IMR-90 (cell line): ENCODE measurements around the gene CFAP119. TPM values are rescaled to one million over a fixed set of nuclear protein-coding genes. Genes with fewer than 3 reads are reported as not detected.

Experiments used
- ATAC-seq: fragments of 200-7000 bp; cut with Tn5 transposase; 2 replicates; pipeline ENCODE4 v1.9.1; 2020; ENCODE audit warnings: low read depth, mild to moderate bottlenecking, moderate library complexity
- BruUV-seq: library from RNA; stranded (reverse); fragments of 400-500 nt; replicated peaks from 2 replicates; lab custom pipeline; 2021; lab: Mats Ljungman, UMichigan
- CTCF ChIA-PET: fragments of 300-600 bp; formaldehyde crosslinking; extraction: SDS; loops from one replicate; lab custom pipeline; 2021; ENCODE audit warnings: antibody characterized with exemption; lab: Yijun Ruan, JAX
- POLR2A ChIA-PET: fragments of 300-600 bp; sonication (Branson Sonifier 250); formaldehyde crosslinking; loops from one replicate; lab custom pipeline; 2022; ENCODE audit warnings: antibody characterized with exemption; ENCODE audit not compliant: unreplicated experiment; lab: Charles Lee
- DNase-seq: peaks from one replicate; pipeline ENCODE4 v3.0.0; 2013
- H2AFZ ChIP-seq: replicated peaks from 2 replicates; pipeline ENCODE3; 2013; ENCODE audit warnings: low read length, mild to moderate bottlenecking; ENCODE audit not compliant: poor library complexity
- H2AK5ac ChIP-seq: 2 replicates; pipeline ENCODE4 v1.6.1; 2013; ENCODE audit warnings: low read depth, low read length, inconsistent platforms
- H2AK9ac ChIP-seq: replicated peaks from 2 replicates; pipeline ENCODE3; 2013; ENCODE audit warnings: mild to moderate bottlenecking, low read depth, low read length, moderate library complexity; ENCODE audit not compliant: poor library complexity
- H2BK120ac ChIP-seq: 2 replicates; pipeline ENCODE4 v1.6.1; 2013; ENCODE audit warnings: low read depth, low read length, inconsistent platforms
- H2BK15ac ChIP-seq: 3 replicates; pipeline ENCODE4 v1.6.1; 2013; ENCODE audit warnings: low read depth, low read length, inconsistent platforms
- H2BK20ac ChIP-seq: 2 replicates; pipeline ENCODE4 v1.6.1; 2013; ENCODE audit warnings: low read depth, mild to moderate bottlenecking, inconsistent platforms, low read length, moderate library complexity
- H2BK5ac ChIP-seq: 2 replicates; pipeline ENCODE4 v1.6.1; 2013; ENCODE audit warnings: mild to moderate bottlenecking, low read depth, low read length, inconsistent platforms; ENCODE audit not compliant: poor library complexity, severe bottlenecking
- H3K14ac ChIP-seq: replicated peaks from 2 replicates; pipeline ENCODE4 v1.6.1; 2013; ENCODE audit warnings: low read depth, low read length, inconsistent platforms
- H3K18ac ChIP-seq: 2 replicates; pipeline ENCODE4 v1.6.1; 2013; ENCODE audit warnings: low read depth, low read length, control low read depth
- H3K23ac ChIP-seq: 2 replicates; pipeline ENCODE4 v1.6.1; 2013; ENCODE audit warnings: low read depth, low read length, inconsistent platforms
- H3K27ac ChIP-seq: 2 replicates; pipeline ENCODE4 v1.5.1; 2013; ENCODE audit warnings: mild to moderate bottlenecking, control low read depth, low read length; ENCODE audit not compliant: insufficient read depth
- H3K27me3 ChIP-seq: 2 replicates; pipeline ENCODE4 v1.6.1; 2013; ENCODE audit warnings: low read length; ENCODE audit not compliant: control insufficient read depth, insufficient read depth
- H3K36me3 ChIP-seq: 2 replicates; pipeline ENCODE4 v1.6.1; 2013; ENCODE audit warnings: low read length, mixed read lengths; ENCODE audit not compliant: control insufficient read depth, insufficient read depth
- H3K4ac ChIP-seq: 2 replicates; pipeline ENCODE4 v1.6.1; 2013; ENCODE audit warnings: low read depth, low read length, inconsistent platforms
- H3K4me1 ChIP-seq: 2 replicates; pipeline ENCODE4 v1.6.1; 2013; ENCODE audit warnings: low read length, mixed read lengths; ENCODE audit not compliant: control insufficient read depth, insufficient read depth
- H3K4me2 ChIP-seq: 2 replicates; pipeline ENCODE4 v1.6.1; 2013; ENCODE audit warnings: low read depth, mild to moderate bottlenecking, control low read depth, low read length, moderate library complexity
- H3K4me3 ChIP-seq: 2 replicates; pipeline ENCODE4 v1.5.1; 2013; ENCODE audit warnings: low read depth, mild to moderate bottlenecking, control low read depth, low read length, moderate library complexity; ENCODE audit not compliant: insufficient read depth
- H3K56ac ChIP-seq: 2 replicates; pipeline ENCODE4 v1.6.1; 2013; ENCODE audit warnings: low read length, inconsistent platforms; ENCODE audit not compliant: insufficient read depth; ENCODE audit errors: extremely low read depth
- H3K79me1 ChIP-seq, 2 experiments: 2 replicates each; pipeline ENCODE4 v1.6.1; 2013; ENCODE audit warnings: low read length in 2 of 2, inconsistent platforms in 1 of 2, low read depth in 1 of 2
- H3K9ac ChIP-seq: 2 replicates; pipeline ENCODE4 v1.6.1; 2013; ENCODE audit warnings: low read depth, low read length, control low read depth
- H3K9me1 ChIP-seq: 2 replicates; pipeline ENCODE4 v1.6.1; 2013; ENCODE audit warnings: low read length, inconsistent platforms; ENCODE audit not compliant: insufficient read depth
- H3K9me3 ChIP-seq: 2 replicates; pipeline ENCODE4 v1.6.1; 2013; ENCODE audit warnings: low read length; ENCODE audit not compliant: control insufficient read depth, insufficient read depth
- H4K20me1 ChIP-seq: 2 replicates; pipeline ENCODE4 v1.6.1; 2013; ENCODE audit warnings: low read length, inconsistent platforms; ENCODE audit not compliant: insufficient read depth
- H4K5ac ChIP-seq: 2 replicates; pipeline ENCODE4 v1.6.1; 2013; ENCODE audit warnings: mild to moderate bottlenecking, low read depth, low read length, control low read depth
- H4K8ac ChIP-seq, 2 experiments: 2 replicates each; pipeline ENCODE4 v1.6.1; 2013; ENCODE audit warnings: low read depth in 2 of 2, low read length in 2 of 2, control low read depth in 1 of 2, inconsistent platforms in 1 of 2
- H4K91ac ChIP-seq: 2 replicates; pipeline ENCODE4 v1.6.1; 2013; ENCODE audit warnings: low read depth, low read length, inconsistent platforms; ENCODE audit not compliant: insufficient read depth
- BHLHE40 ChIP-seq: fragments of 150-350 bp; IDR thresholded peaks from 2 replicates; pipeline ENCODE4 v1.6.1; 2016; ENCODE audit warnings: mild to moderate bottlenecking, low read depth, low read length
- CEBPB ChIP-seq: IDR thresholded peaks from 2 replicates; pipeline ENCODE4 v1.6.1; 2012; ENCODE audit warnings: low read depth, low read length, improper control_type of control experiment
- CHD1 ChIP-seq: IDR thresholded peaks from 2 replicates; pipeline ENCODE4 v1.6.1; 2012; ENCODE audit warnings: low read depth, low read length, improper control_type of control experiment
- FOS ChIP-seq: fragments of 150-350 bp; IDR thresholded peaks from 2 replicates; pipeline ENCODE4 v1.6.1; 2016; ENCODE audit warnings: low read depth, low read length
- MAFK ChIP-seq: IDR thresholded peaks from 2 replicates; pipeline ENCODE4 v1.6.1; 2012; ENCODE audit warnings: low read depth, low read length, improper control_type of control experiment
- MAZ ChIP-seq: IDR thresholded peaks from 2 replicates; pipeline ENCODE4 v1.6.1; 2012; ENCODE audit warnings: low read depth, mild to moderate bottlenecking, low read length, improper control_type of control experiment, moderate library complexity, borderline replicate concordance
- MXI1 ChIP-seq: IDR thresholded peaks from 2 replicates; pipeline ENCODE4 v1.6.1; 2012; ENCODE audit warnings: low read depth, mild to moderate bottlenecking, low read length, moderate library complexity, borderline replicate concordance
- NFE2L2 ChIP-seq: fragments of 150-350 bp; IDR thresholded peaks from 2 replicates; pipeline ENCODE4 v1.6.1; 2016; ENCODE audit warnings: low read depth, mild to moderate bottlenecking, low read length
- POLR2A ChIP-seq: IDR thresholded peaks from 2 replicates; pipeline ENCODE4 v1.6.1; 2012; ENCODE audit warnings: mild to moderate bottlenecking, low read depth, low read length
- RCOR1 ChIP-seq: IDR thresholded peaks from 2 replicates; pipeline ENCODE4 v1.6.1; 2012; ENCODE audit warnings: mild to moderate bottlenecking, low read length, improper control_type of control experiment; ENCODE audit not compliant: insufficient replicate concordance
- RFX5 ChIP-seq: IDR thresholded peaks from 2 replicates; pipeline ENCODE4 v1.8.0; 2012; ENCODE audit warnings: low read depth, mild to moderate bottlenecking, low read length, moderate library complexity
- SMC3 ChIP-seq: fragments of 150-350 bp; IDR thresholded peaks from 2 replicates; pipeline ENCODE4 v1.6.1; 2016; ENCODE audit warnings: low read depth, mild to moderate bottlenecking, antibody characterized with exemption, low read length, moderate library complexity
- WGBS, 2 experiments: methylation state at CpG; one replicate each; pipeline versions ENCODE4 v1.1.5 to v1.1.7; 2013; ENCODE audit warnings: missing lambda C conversion rate in 2 of 2; ENCODE audit not compliant: insufficient read length in 1 of 2; ENCODE audit errors: extremely low coverage in 2 of 2; 5-methylcytosine and 5-hydroxymethylcytosine counted together
- dilution Hi-C: fragments of 300-500 bp; cut with HindIII; formaldehyde crosslinking; loops from one replicate; pipeline ENCODE4 v1.14.3; 2018; ENCODE audit warnings: low sequenced_read_pairs; ENCODE audit not compliant: unreplicated experiment
- in situ Hi-C: fragments of 300-500 bp; cut with MboI; formaldehyde crosslinking; loops from 3 replicates; pipeline ENCODE4 v1.14.3; 2019; ENCODE audit warnings: low sequenced_read_pairs, inconsistent platforms, mixed read lengths
- intact Hi-C: fragments of 100-400 bp; cut with micrococcal nuclease; formaldehyde crosslinking; loops from 2 replicates; pipeline ENCODE4 v1.10.0; 2022
- polyA plus RNA-seq, 3 experiments: library from polyadenylated mRNA; depleted of rRNA; stranded (reverse); fragments of >200 nt; gene quantifications; 2 replicates each; pipeline ENCODE4 v1.2.3, GENCODE V29; 2012; ENCODE audit warnings: low replicate concordance in 1 of 3
- total RNA-seq: library from RNA; depleted of rRNA; stranded (reverse); fragments of >200 nt; gene quantifications from 2 replicates; pipeline ENCODE4 v1.2.3, GENCODE V29; 2012
- TF ChIP-seq, protein P1 (sequence below): fragments of 150-350 bp; IDR thresholded peaks from 2 replicates; pipeline ENCODE4 v1.6.1; 2017; ENCODE audit warnings: mild to moderate bottlenecking, antibody characterized with exemption, low read length, low read depth
- TF ChIP-seq, protein P2 (sequence below): fragments of 150-350 bp; IDR thresholded peaks from 2 replicates; pipeline ENCODE4 v1.6.1; 2016; ENCODE audit warnings: low read depth, mild to moderate bottlenecking, low read length, moderate library complexity, borderline replicate concordance
- TF ChIP-seq, protein P3 (sequence below): conservative IDR thresholded peaks from 2 replicates; pipeline ENCODE4 v1.5.1; 2012; ENCODE audit warnings: mild to moderate bottlenecking, low read depth, low read length, improper control_type of control experiment

The CFAP119 gene
- total and polyA plus RNA-seq, 2 of the 4 experiments (the other 2 are of a cell fraction), result 0.90 to 7.6 TPM

DNA sequence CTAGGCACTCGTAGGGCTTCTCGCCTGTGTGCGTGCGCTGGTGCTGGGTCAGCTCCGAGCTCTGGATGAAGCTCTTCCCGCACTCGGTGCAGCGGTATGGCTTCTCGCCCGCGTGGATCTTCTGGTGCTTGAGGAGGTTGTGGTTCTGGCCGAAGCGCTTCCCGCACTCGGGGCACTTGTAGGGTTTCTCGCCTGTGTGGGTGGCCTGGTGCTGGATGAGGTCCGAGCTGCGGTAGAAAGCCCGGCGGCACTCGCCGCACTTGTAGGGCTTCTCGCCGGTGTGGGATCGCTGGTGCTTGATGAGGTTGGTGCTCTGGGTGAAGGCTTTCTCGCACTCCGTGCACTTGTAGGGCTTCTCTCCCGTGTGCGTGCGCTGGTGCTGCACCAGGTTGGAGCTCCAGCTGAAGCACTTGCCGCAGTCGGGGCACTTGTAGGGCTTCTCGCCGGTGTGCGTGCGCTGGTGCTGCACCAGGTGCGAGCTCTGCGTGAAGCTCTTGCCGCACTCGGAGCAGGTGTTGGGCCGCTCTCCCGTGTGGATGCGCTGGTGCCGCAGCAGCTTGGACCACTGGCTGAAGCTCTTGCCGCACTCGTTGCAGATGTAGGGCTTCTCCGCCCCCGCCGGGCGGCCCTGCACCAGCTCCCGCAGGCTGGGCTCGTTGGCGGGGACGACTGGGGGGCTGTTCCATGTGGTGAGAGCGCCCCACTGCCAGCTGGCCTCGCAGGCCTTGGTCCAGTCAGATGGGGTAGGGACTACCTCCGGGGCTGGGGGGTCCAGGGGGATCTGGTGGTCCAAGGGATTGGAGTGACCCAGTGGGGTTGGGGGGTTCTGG lies 21.6 kb upstream of the CFAP119 start:
- Histone ChIP-seq H4K20me1 (peaks cover 8% of the 10 kb centered on the region), H2BK5ac (no peak overlapping the region), H3K27ac (no peak overlapping the region), H4K8ac (no peak overlapping the region), H2AK5ac (no peak overlapping the region), H3K27me3 (no peaks in the 10 kb centered on the region), H2BK120ac (no peak overlapping the region), H3K56ac (no peak overlapping the region), H3K4me1 (peaks cover 8% of the 10 kb centered on the region), H3K23ac (no peak overlapping the region), H2BK15ac (no peak overlapping the region), H2AFZ (no peak overlapping the region), H4K91ac (no peak overlapping the region), H2AK9ac (peak overlapping the region; percentile 9), H3K18ac (no peak overlapping the region), H3K4ac (no peak overlapping the region), H3K9ac (no peak overlapping the region), H3K14ac (no peak overlapping the region), H4K5ac (no peak overlapping the region), H3K79me1 (peaks cover 11 to 57% of the 10 kb centered on the region in 2 experiments), H3K4me2 (no peak overlapping the region), H3K4me3 (no peak overlapping the region), H3K9me3 (no peaks in the 10 kb centered on the region), H3K9me1 (peaks cover 13% of the 10 kb centered on the region; the same call in 1 of the 2 replicates), H2BK20ac (no peak overlapping the region), H3K36me3 (peaks cover 42% of the 10 kb centered on the region)
- intact Hi-C loops (no loop called here), dilution Hi-C loops (no loop called here), in situ Hi-C loops (no loop called here)
- WGBS, 2 experiments, result 93% methylated on average over 19 of the region's 57 CpGs; no CpG with 5 or more reads in 1 of the 2 experiments
- ChIA-PET CTCF (no interaction called here), POLR2A (interaction anchor here (0.5 to 0.6 kb wide), 3 partner anchors 24 to 262 kb away, joined by 3 to 10 read pairs (median 6); no protein-coding TSS in a partner anchor)
- DNase-seq, result no peak
- ATAC-seq, result no peak
- BruUV-seq, result no TSS peak
- TF ChIP-seq, protein P1, sequence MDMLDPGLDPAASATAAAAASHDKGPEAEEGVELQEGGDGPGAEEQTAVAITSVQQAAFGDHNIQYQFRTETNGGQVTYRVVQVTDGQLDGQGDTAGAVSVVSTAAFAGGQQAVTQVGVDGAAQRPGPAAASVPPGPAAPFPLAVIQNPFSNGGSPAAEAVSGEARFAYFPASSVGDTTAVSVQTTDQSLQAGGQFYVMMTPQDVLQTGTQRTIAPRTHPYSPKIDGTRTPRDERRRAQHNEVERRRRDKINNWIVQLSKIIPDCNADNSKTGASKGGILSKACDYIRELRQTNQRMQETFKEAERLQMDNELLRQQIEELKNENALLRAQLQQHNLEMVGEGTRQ, result no peak
- TF ChIP-seq RCOR1 (no peak), MXI1 (no peak), POLR2A (no peak), MAFK (no peak), NFE2L2 (no peak), CEBPB (no peak), FOS (no peak), BHLHE40 (no peak), MAZ (no peak), RFX5 (no peak), SMC3 (no peak), CHD1 (no peak)
- TF ChIP-seq, protein P2, sequence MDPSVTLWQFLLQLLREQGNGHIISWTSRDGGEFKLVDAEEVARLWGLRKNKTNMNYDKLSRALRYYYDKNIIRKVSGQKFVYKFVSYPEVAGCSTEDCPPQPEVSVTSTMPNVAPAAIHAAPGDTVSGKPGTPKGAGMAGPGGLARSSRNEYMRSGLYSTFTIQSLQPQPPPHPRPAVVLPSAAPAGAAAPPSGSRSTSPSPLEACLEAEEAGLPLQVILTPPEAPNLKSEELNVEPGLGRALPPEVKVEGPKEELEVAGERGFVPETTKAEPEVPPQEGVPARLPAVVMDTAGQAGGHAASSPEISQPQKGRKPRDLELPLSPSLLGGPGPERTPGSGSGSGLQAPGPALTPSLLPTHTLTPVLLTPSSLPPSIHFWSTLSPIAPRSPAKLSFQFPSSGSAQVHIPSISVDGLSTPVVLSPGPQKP, result no peak
- TF ChIP-seq, protein P3, sequence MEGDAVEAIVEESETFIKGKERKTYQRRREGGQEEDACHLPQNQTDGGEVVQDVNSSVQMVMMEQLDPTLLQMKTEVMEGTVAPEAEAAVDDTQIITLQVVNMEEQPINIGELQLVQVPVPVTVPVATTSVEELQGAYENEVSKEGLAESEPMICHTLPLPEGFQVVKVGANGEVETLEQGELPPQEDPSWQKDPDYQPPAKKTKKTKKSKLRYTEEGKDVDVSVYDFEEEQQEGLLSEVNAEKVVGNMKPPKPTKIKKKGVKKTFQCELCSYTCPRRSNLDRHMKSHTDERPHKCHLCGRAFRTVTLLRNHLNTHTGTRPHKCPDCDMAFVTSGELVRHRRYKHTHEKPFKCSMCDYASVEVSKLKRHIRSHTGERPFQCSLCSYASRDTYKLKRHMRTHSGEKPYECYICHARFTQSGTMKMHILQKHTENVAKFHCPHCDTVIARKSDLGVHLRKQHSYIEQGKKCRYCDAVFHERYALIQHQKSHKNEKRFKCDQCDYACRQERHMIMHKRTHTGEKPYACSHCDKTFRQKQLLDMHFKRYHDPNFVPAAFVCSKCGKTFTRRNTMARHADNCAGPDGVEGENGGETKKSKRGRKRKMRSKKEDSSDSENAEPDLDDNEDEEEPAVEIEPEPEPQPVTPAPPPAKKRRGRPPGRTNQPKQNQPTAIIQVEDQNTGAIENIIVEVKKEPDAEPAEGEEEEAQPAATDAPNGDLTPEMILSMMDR, result no peak
